GM12878 (cell line): ENCODE results near the gene EFHD1. TPM values are rescaled to one million over a fixed set of nuclear protein-coding genes. Genes with fewer than 3 reads are reported as not detected.

ENCODE experiments used
- ATAC-seq: fragments of 200-7000 bp; cut with Tn5 transposase; 3 replicates; pipeline ENCODE4 v1.9.1; 2020; ENCODE audit warnings: mild to moderate bottlenecking, moderate library complexity
- BruUV-seq: library from RNA; stranded (reverse); fragments of 400-500 nt; replicated peaks from 2 replicates; lab custom pipeline; 2021; lab: Mats Ljungman, UMichigan
- CTCF ChIA-PET: fragments of 300-600 bp; sonication (Branson Sonifier 250); formaldehyde crosslinking; extraction: SDS; loops from one replicate; lab custom pipeline; 2021; ENCODE audit warnings: inconsistent platforms; lab: Yijun Ruan, JAX
- POLR2A ChIA-PET: fragments of 350-600 bp; formaldehyde crosslinking; extraction: SDS; loops from one replicate; lab custom pipeline; 2021; ENCODE audit warnings: inconsistent platforms; lab: Charles Lee
- RAD21 ChIA-PET: fragments of 300-600 bp; sonication (Branson Sonifier 250); formaldehyde crosslinking; loops from one replicate; lab custom pipeline; 2023; ENCODE audit warnings: antibody characterized with exemption; ENCODE audit not compliant: unreplicated experiment; lab: Charles Lee
- SMC1A ChIA-PET: fragments of 300-600 bp; sonication (Branson Sonifier 250); formaldehyde crosslinking; loops from one replicate; lab custom pipeline; 2023; ENCODE audit not compliant: unreplicated experiment, uncharacterized antibody; lab: Charles Lee
- DNase-seq: peaks from one replicate; pipeline ENCODE4 v3.0.0-alpha.2; 2011; ENCODE audit warnings: low read depth, low spot score
- FAIRE-seq: peaks from 3 replicates; lab custom pipeline; 2011; peaks lifted over from hg19 to GRCh38; lab: Jason Lieb, UNC
- H2AFZ ChIP-seq: 2 replicates; pipeline ENCODE4 v1.6.0; 2011; ENCODE audit warnings: low read depth, low read length, control low read depth; ENCODE audit not compliant: control insufficient read depth
- H3K27ac ChIP-seq: 2 replicates; pipeline ENCODE4 v1.5.1; 2011; ENCODE audit warnings: control low read depth; ENCODE audit not compliant: control insufficient read depth, insufficient read depth
- H3K27me3 ChIP-seq, 2 experiments: replicated peaks in 1 of 2; 2 replicates each; pipeline versions ENCODE4 v1.6.0 to v1.6.1; 2011; ENCODE audit warnings: low read length in 1 of 2; ENCODE audit not compliant: control insufficient read depth in 2 of 2, insufficient read depth in 2 of 2
- H3K36me3 ChIP-seq, 2 experiments: 2 replicates each; pipeline ENCODE4 v1.5.1; 2011; ENCODE audit warnings: low read length in 1 of 2; ENCODE audit not compliant: control insufficient read depth in 2 of 2, insufficient read depth in 2 of 2
- H3K4me1 ChIP-seq: 2 replicates; pipeline ENCODE4 v1.6.1; 2011; ENCODE audit warnings: mild to moderate bottlenecking, low read length, moderate library complexity, mixed read lengths; ENCODE audit not compliant: control insufficient read depth, insufficient read depth
- H3K4me2 ChIP-seq: 2 replicates; pipeline ENCODE4 v1.6.0; 2011; ENCODE audit warnings: control low read depth; ENCODE audit not compliant: control insufficient read depth, insufficient read depth
- H3K4me3 ChIP-seq: fragments of 200-600 bp; sonication (generic); 2 replicates; pipeline ENCODE4 v1.5.1; 2016
- H3K79me2 ChIP-seq: 2 replicates; pipeline ENCODE4 v1.6.0; 2011; ENCODE audit warnings: low read length; ENCODE audit not compliant: control insufficient read depth, insufficient read depth
- H3K9ac ChIP-seq: 2 replicates; pipeline ENCODE4 v1.8.0; 2011; ENCODE audit warnings: low read length, control low read depth, mixed read lengths; ENCODE audit not compliant: control insufficient read depth, insufficient read depth
- H3K9me3 ChIP-seq: replicated peaks from 3 replicates; pipeline ENCODE4 v1.5.1; 2011; ENCODE audit warnings: mild to moderate bottlenecking, low read length; ENCODE audit not compliant: control insufficient read depth, insufficient read depth
- H4K20me1 ChIP-seq: 2 replicates; pipeline ENCODE4 v1.6.0; 2011; ENCODE audit not compliant: control insufficient read depth, insufficient read depth
- ATF7 ChIP-seq: fragments of 450-650 bp; IDR thresholded peaks from 2 replicates; pipeline ENCODE4 v1.6.1; 2016; ENCODE audit warnings: low read depth, mild to moderate bottlenecking
- CEBPZ ChIP-seq: fragments of 150-350 bp; IDR thresholded peaks from 2 replicates; pipeline ENCODE4 v1.6.1; 2016; ENCODE audit warnings: low read depth, low read length
- CREB1 ChIP-seq: IDR thresholded peaks from 2 replicates; pipeline ENCODE4 v1.6.1; 2012; ENCODE audit warnings: low read depth, mild to moderate bottlenecking, inconsistent platforms
- CTCF ChIP-seq, 3 experiments: IDR thresholded peaks in 2 of 3; conservative IDR thresholded peaks in 1 of 3; 2 replicates each; pipeline ENCODE4 v1.5.1; 2011; ENCODE audit warnings: low read depth in 3 of 3, low read length in 3 of 3, mild to moderate bottlenecking in 3 of 3, control low read depth in 2 of 3, moderate library complexity in 2 of 3, inconsistent platforms in 1 of 3, mixed read lengths in 1 of 3; ENCODE audit not compliant: control insufficient read depth in 2 of 3, insufficient read depth in 1 of 3; ENCODE audit errors: extremely low read depth in 1 of 3
- IKZF1 ChIP-seq: fragments of 450-650 bp; conservative IDR thresholded peaks from 2 replicates; pipeline ENCODE4 v1.6.1; 2017; ENCODE audit warnings: antibody characterized with exemption, mild to moderate bottlenecking
- IRF5 ChIP-seq: fragments of 450-650 bp; IDR thresholded peaks from 2 replicates; pipeline ENCODE4 v1.6.1; 2017; ENCODE audit warnings: borderline replicate concordance
- KAT2A ChIP-seq: conservative IDR thresholded peaks from 2 replicates; pipeline ENCODE4 v1.6.1; 2011; ENCODE audit warnings: low read depth, low read length; ENCODE audit not compliant: control insufficient read depth
- MEF2A ChIP-seq: IDR thresholded peaks from 2 replicates; pipeline ENCODE4 v1.6.1; 2011; ENCODE audit warnings: low read depth, mild to moderate bottlenecking, low read length, moderate library complexity; ENCODE audit not compliant: insufficient read depth
- MLLT1 ChIP-seq: fragments of 450-650 bp; IDR thresholded peaks from 2 replicates; pipeline ENCODE4 v1.6.1; 2016; ENCODE audit warnings: mild to moderate bottlenecking
- PAX5 ChIP-seq: IDR thresholded peaks from 2 replicates; pipeline ENCODE4 v1.6.1; 2011; ENCODE audit warnings: low read depth, low read length, borderline replicate concordance
- SREBF1 ChIP-seq: IDR thresholded peaks from 2 replicates; pipeline ENCODE4 v1.6.1; 2012; ENCODE audit warnings: mild to moderate bottlenecking, low read length
- TCF3 ChIP-seq: IDR thresholded peaks from 2 replicates; pipeline ENCODE4 v1.6.1; 2012; ENCODE audit warnings: low read depth, mild to moderate bottlenecking, low read length, borderline replicate concordance; ENCODE audit not compliant: insufficient read depth
- YBX1 ChIP-seq: fragments of 450-650 bp; IDR thresholded peaks from 2 replicates; pipeline ENCODE4 v1.6.1; 2016; ENCODE audit warnings: antibody characterized with exemption
- WGBS: methylation state at CpG from one replicate; pipeline ENCODE4 v1.1.6; 2016; ENCODE audit warnings: low lambda C conversion rate; ENCODE audit not compliant: insufficient replicate concordance, insufficient coverage; ENCODE audit errors: missing lambda C conversion rate; 5-methylcytosine and 5-hydroxymethylcytosine counted together
- in situ Hi-C: fragments of 300-500 bp; cut with MboI; formaldehyde crosslinking; loops from 9 replicates; pipeline ENCODE4 v1.14.3; 2018; ENCODE audit warnings: mixed read lengths
- intact Hi-C: fragments of 100-400 bp; cut with micrococcal nuclease; formaldehyde crosslinking; loops from one replicate; pipeline ENCODE4 v1.14.2; 2022; ENCODE audit not compliant: unreplicated experiment
- polyA plus RNA-seq, 11 experiments: library from polyadenylated mRNA; depleted of rRNA in 4 of 11; unstranded in 6 of 11; stranded (reverse) in 5 of 11; fragments of >200 nt; fragmentation: Nextera tagmentation in 4 of 11; fragmentation: Illumina TruSeq in 1 of 11; extraction: Ambion mirVana in 4 of 11; extraction: Trizol in 1 of 11; gene quantifications; 1 replicate in 1 of 11; 2 replicates in 10 of 11; pipeline versions ENCODE4 v1.2.1 to v1.2.3, GENCODE V29; 2011 to 2016; ENCODE audit warnings: inconsistent platforms in 2 of 11, missing spikeins in 2 of 11, low read depth in 1 of 11
- total RNA-seq, 4 experiments: library from RNA; depleted of rRNA in 3 of 4; stranded (reverse); fragments of >200 nt in 3 of 4; fragmentation: Illumina TruSeq in 1 of 4; extraction: Trizol in 1 of 4; gene quantifications; 2 replicates each; pipeline versions ENCODE4 v1.2.1 to v1.2.3, GENCODE V29; 2013 to 2021

Gene EFHD1
- total and polyA plus RNA-seq, 10 of the 15 experiments (the other 5 are each of a cell fraction or from before 2014, with no cell fraction given), result 0.07 TPM; not detected in 9

GRCh38 chr2:232633413-232634205, at the start of gene EFHD1 (continued):
- TF ChIP-seq CEBPZ (no peak), IKZF1 (no peak), MEF2A (no peak), TCF3 (no peak), MLLT1 (no peak), CREB1 (no peak)

- in situ Hi-C loops, result no loop called here
- SMC1A ChIA-PET, result no interaction called here
- intact Hi-C loops, result no loop called here
- Histone ChIP-seq H3K9ac (no peak overlapping the region), H3K27ac (no peak overlapping the region), H3K4me2 (no peak overlapping the region), H3K4me3 (no peak overlapping the region), H3K79me2 (no peaks in the 10 kb centered on the region), H4K20me1 (no peaks in the 10 kb centered on the region), H3K36me3 (peaks cover 0 to 10% of the 10 kb centered on the region in 2 experiments; a peak in 2 of 4 replicates), H3K9me3 (no peaks in the 10 kb centered on the region), H2AFZ (no peak overlapping the region), H3K27me3 (no peaks in the 10 kb centered on the region), H3K4me1 (peaks cover 8% of the 10 kb centered on the region; the same call in 1 of the 2 replicates)
- 94% methylated on average over 6 of the region's 6 CpGs for WGBS
- no TSS peak for BruUV-seq
- RAD21 ChIA-PET, result no interaction called here
- DNase-seq, result no peak
- ATAC-seq, result no peak
- CTCF ChIA-PET, result interaction anchor here (1.0 kb wide), 1 partner anchor 27 kb away, joined by 3 read pairs; no protein-coding TSS in a partner anchor
- no peak for FAIRE-seq
- POLR2A ChIA-PET, result no interaction called here
- TF ChIP-seq IRF5 (no peak), SREBF1 (no peak), CTCF (IDR thresholded peaks at IDR 0.05 in 2 of 3, conservative IDR thresholded peaks at IDR 0.05 in 1 of 3; ENCODE audit: control insufficient read depth in 2 of 3, extremely low read depth in 1 of 3, insufficient read depth in 1 of 3, low read depth in 3 of 3, low read length in 3 of 3) (no peak), PAX5 (no peak), YBX1 (no peak), KAT2A (no peak), ATF7 (no peak)
These were observed 49.2 kb upstream of the EFHD1 start for GRCh38 chr2:232584238-232584637.
